K562 (cell line): ENCODE data around the gene ABHD3. TPM values are rescaled to one million over a fixed set of nuclear protein-coding genes. Genes with fewer than 3 reads are reported as not detected.

Experiments
- ATAC-seq: fragments of 200-7000 bp; cut with Tn5 transposase; 3 replicates; pipeline ENCODE4 v1.9.1; 2020; ENCODE audit warnings: moderate library complexity
- Bru-seq: library from RNA; stranded (reverse); fragments of 400-500 nt; gene quantifications from one replicate; lab custom pipeline; 2021; lab: Mats Ljungman, UMichigan
- BruChase-seq, 2 experiments: library from RNA; stranded (reverse); fragments of 400-500 nt; gene quantifications; one replicate each; lab custom pipeline; 2021; lab: Mats Ljungman, UMichigan
- BruUV-seq: library from RNA; stranded (reverse); fragments of 400-500 nt; replicated peaks from 2 replicates; lab custom pipeline; 2021; lab: Mats Ljungman, UMichigan
- CTCF ChIA-PET: fragments of 300-600 bp; formaldehyde crosslinking; extraction: SDS; loops from one replicate; lab custom pipeline; 2021; ENCODE audit warnings: low intra/inter-chr PET ratio; lab: Yijun Ruan, JAX
- POLR2A ChIA-PET: fragments of 300-600, 350-650 bp; sonication (Branson Sonifier 250); formaldehyde crosslinking; extraction: SDS; loops from one replicate; lab custom pipeline; 2021; ENCODE audit warnings: antibody characterized with exemption, inconsistent platforms; lab: Yijun Ruan, JAX
- DNase-seq, 4 experiments: peaks; one replicate each; pipeline versions ENCODE4 v3.0.0 to v3.0.0-alpha.2; 2011 to 2018; ENCODE audit warnings: low spot score in 3 of 4, mixed read lengths in 3 of 4; ENCODE audit errors: extremely low read depth in 1 of 4
- FAIRE-seq: peaks from 2 replicates; lab custom pipeline; 2011; peaks lifted over from hg19 to GRCh38; lab: Jason Lieb, UNC
- H2AFZ ChIP-seq: 2 replicates; pipeline ENCODE4 v1.6.0; 2011; ENCODE audit warnings: low read depth, low read length, control low read depth, inconsistent platforms
- H3K27ac ChIP-seq: fragments of 200-600 bp; 3 replicates; pipeline ENCODE4 v1.8.0; 2011; ENCODE audit warnings: low read depth, mild to moderate bottlenecking, control low read depth, inconsistent platforms, low read length, moderate library complexity, mixed read lengths; ENCODE audit errors: extremely low read depth
- H3K27me3 ChIP-seq, 2 experiments: fragments of 300-600 bp in 1 of 2; 2 replicates in 1 of 2; 3 replicates in 1 of 2; pipeline versions ENCODE4 v1.6.0 to v1.8.0; 2011; ENCODE audit warnings: inconsistent platforms in 2 of 2, low read length in 2 of 2, mild to moderate bottlenecking in 1 of 2, mixed read lengths in 1 of 2, moderate library complexity in 1 of 2; ENCODE audit not compliant: control insufficient read depth in 2 of 2, insufficient read depth in 2 of 2
- H3K36me3 ChIP-seq: fragments of 300-600 bp; 3 replicates; pipeline ENCODE4 v1.8.0; 2011; ENCODE audit warnings: mild to moderate bottlenecking, low read length, inconsistent platforms; ENCODE audit not compliant: control insufficient read depth, insufficient read depth
- H3K4me1 ChIP-seq, 2 experiments: fragments of 200-600 bp in 1 of 2; replicated peaks in 1 of 2; 2 replicates in 1 of 2; 3 replicates in 1 of 2; pipeline versions ENCODE4 v1.5.1 to v1.8.0; 2011; ENCODE audit warnings: inconsistent platforms in 2 of 2, low read length in 2 of 2, mild to moderate bottlenecking in 1 of 2, mixed read lengths in 1 of 2, moderate library complexity in 1 of 2; ENCODE audit not compliant: control insufficient read depth in 2 of 2, insufficient read depth in 2 of 2
- H3K4me2 ChIP-seq: 2 replicates; pipeline ENCODE4 v1.6.1; 2011; ENCODE audit warnings: low read length, control low read depth, inconsistent platforms, mixed read lengths; ENCODE audit not compliant: insufficient read depth
- H3K4me3 ChIP-seq: fragments of 200-600 bp; sonication (generic), shearing (Covaris generic); 2 replicates; pipeline ENCODE4 v1.5.1; 2016; ENCODE audit warnings: control low read depth, inconsistent platforms
- H3K79me2 ChIP-seq: fragments of 200-600 bp; 3 replicates; pipeline ENCODE4 v1.8.0; 2011; ENCODE audit warnings: low read length, inconsistent platforms; ENCODE audit not compliant: control insufficient read depth, insufficient read depth
- H3K9ac ChIP-seq, 2 experiments: 2 replicates each; pipeline versions ENCODE4 v1.6.0 to v1.6.1; 2011; ENCODE audit warnings: low read depth in 2 of 2, low read length in 2 of 2, control low read depth in 1 of 2, inconsistent platforms in 1 of 2, mild to moderate bottlenecking in 1 of 2, mixed read lengths in 1 of 2; ENCODE audit not compliant: insufficient read depth in 1 of 2
- H3K9me1 ChIP-seq: one replicate; pipeline ENCODE4 v1.6.0; 2011; ENCODE audit warnings: inconsistent platforms, mild to moderate bottlenecking, low read length, moderate library complexity; ENCODE audit not compliant: control insufficient read depth, insufficient read depth
- H3K9me3 ChIP-seq: replicated peaks from 2 replicates; pipeline ENCODE4 v1.5.1; 2011; ENCODE audit warnings: low read depth, low read length, inconsistent platforms; ENCODE audit not compliant: control insufficient read depth, insufficient read depth
- H4K20me1 ChIP-seq: replicated peaks from 2 replicates; pipeline ENCODE4 v1.6.1; 2011; ENCODE audit warnings: low read length, inconsistent platforms, mixed read lengths; ENCODE audit not compliant: control insufficient read depth, insufficient read depth
- ARID2 ChIP-seq: fragments of 450-650 bp; IDR thresholded peaks from 2 replicates; pipeline ENCODE4 v1.6.1; 2017; ENCODE audit warnings: antibody characterized with exemption, mild to moderate bottlenecking
- CBX1 ChIP-seq: sonication (generic); IDR thresholded peaks from 2 replicates; pipeline ENCODE4 v1.6.1; 2016; ENCODE audit warnings: antibody characterized with exemption, low read depth, mild to moderate bottlenecking
- CEBPZ ChIP-seq: fragments of 150-350 bp; IDR thresholded peaks from 2 replicates; pipeline ENCODE4 v1.6.1; 2014; ENCODE audit warnings: low read depth, mild to moderate bottlenecking, low read length, borderline replicate concordance
- E2F3 ChIP-seq: fragments of 250-450 bp; sonication (Bioruptor Pico); IDR thresholded peaks from 2 replicates; pipeline ENCODE4 v1.4.0; 2020; ENCODE audit warnings: mild to moderate bottlenecking
- GABPA ChIP-seq: fragments of 200-800 bp; sonication (Bioruptor generic); conservative IDR thresholded peaks from 2 replicates; pipeline ENCODE4 v1.6.1; 2016; ENCODE audit warnings: low read depth, missing genetic modification characterization, missing compliant biosample characterization
- HBP1 ChIP-seq: fragments of 450-650 bp; formaldehyde crosslinking; IDR thresholded peaks from 2 replicates; pipeline ENCODE4 v1.4.0; 2022; ENCODE audit warnings: missing genetic modification characterization
- IRF1 ChIP-seq: sonication (generic); formaldehyde crosslinking; IDR thresholded peaks from 2 replicates; pipeline ENCODE4 v1.8.0; 2022; ENCODE audit warnings: missing genetic modification reagents, mild to moderate bottlenecking, borderline replicate concordance
- PTRF ChIP-seq: fragments of 450-650 bp; IDR thresholded peaks from 2 replicates; pipeline ENCODE4 v1.6.1; 2016; ENCODE audit warnings: mild to moderate bottlenecking, missing genetic modification characterization, missing compliant biosample characterization
- RUNX1 ChIP-seq: sonication (generic); IDR thresholded peaks from 2 replicates; pipeline ENCODE4 v1.6.1; 2016; ENCODE audit warnings: antibody characterized with exemption, low read depth
- TAF7 ChIP-seq: fragments of 450-650 bp; IDR thresholded peaks from 2 replicates; pipeline ENCODE4 v1.6.1; 2016; ENCODE audit warnings: missing genetic modification characterization, missing compliant biosample characterization
- WGBS: fragments of 100-300 bp; shearing (Covaris generic); methylation state at CpG from one replicate; pipeline ENCODE4 v1.1.6; 2016; ENCODE audit warnings: low coverage, mixed read lengths; ENCODE audit not compliant: insufficient coverage; ENCODE audit errors: missing lambda C conversion rate; 5-methylcytosine and 5-hydroxymethylcytosine counted together
- in situ Hi-C: fragments of 300-500 bp; cut with MboI; formaldehyde crosslinking; loops from 4 replicates; pipeline ENCODE4 v1.15.0; 2018; ENCODE audit warnings: inconsistent platforms, mixed read lengths
- intact Hi-C: fragments of 100-400 bp; cut with micrococcal nuclease; formaldehyde crosslinking; loops from 2 replicates; pipeline ENCODE4 v1.14.2; 2022
- long read RNA-seq, 3 experiments: library from polyadenylated mRNA in 2 of 3; library from RNA in 1 of 3; unstranded in 2 of 3; stranded (forward) in 1 of 3; transcript quantifications; one replicate each; pipeline ENCODE4 v2.0.0, GENCODE V29; 2019 to 2022
- polyA minus RNA-seq, 3 experiments: library from RNA; depleted of rRNA, polyadenylated mRNA; stranded (reverse); fragments of >200 nt; gene quantifications; 2 replicates each; pipeline ENCODE4 v1.2.3, GENCODE V29; 2011
- polyA plus RNA-seq, 8 experiments: library from polyadenylated mRNA; depleted of rRNA in 4 of 8; stranded (reverse) in 5 of 8; unstranded in 3 of 8; fragments of >200 nt; fragmentation: Nextera tagmentation in 2 of 8; fragmentation: Illumina TruSeq in 1 of 8; extraction: Ambion mirVana in 2 of 8; extraction: Trizol in 1 of 8; gene quantifications; 2 replicates each; pipeline versions ENCODE4 v1.2.1 to v1.2.3, GENCODE V29; 2011 to 2014; ENCODE audit warnings: inconsistent platforms in 1 of 8, missing spikeins in 1 of 8
- total RNA-seq, 7 experiments: library from RNA; depleted of rRNA in 6 of 7; stranded (reverse); fragments of >200 nt in 6 of 7; fragmentation: Illumina TruSeq in 2 of 7; extraction: Trizol in 2 of 7; gene quantifications; 2 replicates each; pipeline versions ENCODE4 v1.2.1 to v1.2.3, GENCODE V29; 2011 to 2021; ENCODE audit warnings: low replicate concordance in 1 of 7

Gene ABHD3
- total RNA-seq (2011; cell fraction: chromatin; rRNA removed; ENCODE audit: low replicate concordance), result 70.5 and 110 TPM in 2 replicates
- 48.2 and 53.4 TPM in 2 replicates for total RNA-seq (2011; cell fraction: nucleolus; rRNA removed)
- 85.0 and 108 TPM in 2 replicates for total RNA-seq (2011; cell fraction: nucleoplasm; rRNA removed)
- total RNA-seq (2014; rRNA removed), result 14.8 and 17.7 TPM in 2 replicates
- 25.2 and 27.9 TPM in 2 replicates for total RNA-seq (2014; rRNA removed; fragmentation: Illumina TruSeq; extraction: Trizol)
- total RNA-seq (2015; rRNA removed; fragmentation: Illumina TruSeq; extraction: Trizol), result 23.1 and 24.6 TPM in 2 replicates
- total RNA-seq (2021), result 19.4 and 20.7 TPM in 2 replicates
- 35.2 and 38.8 TPM in 2 replicates for polyA plus RNA-seq (2011; rRNA removed)
- 9.2 and 15.7 TPM in 2 replicates for polyA plus RNA-seq (2011; cell fraction: cytosol; rRNA removed)
- polyA plus RNA-seq (2011; cell fraction: nucleus; rRNA removed), result 71.2 and 105 TPM in 2 replicates
- polyA plus RNA-seq (2012), result 19.2 and 35.7 TPM in 2 replicates
- polyA plus RNA-seq (2014; fragmentation: Illumina TruSeq; extraction: Trizol), result 14.4 and 18.1 TPM in 2 replicates
- polyA plus RNA-seq (2014; fragmentation: Nextera tagmentation; extraction: Ambion mirVana), result 1 to 10 TPM; 6.3 to 8.1 TPM
- polyA plus RNA-seq (2014; rRNA removed), result 28.0 and 31.4 TPM in 2 replicates
- 20.7 and 23.9 TPM in 2 replicates for polyA minus RNA-seq (2011; rRNA and poly(A)+ RNA removed)
- 6.7 and 13.5 TPM in 2 replicates for polyA minus RNA-seq (2011; cell fraction: cytosol; rRNA and poly(A)+ RNA removed)
- polyA minus RNA-seq (2011; cell fraction: nucleus; rRNA and poly(A)+ RNA removed), result 36.8 and 48.9 TPM in 2 replicates
- percentile 76 among the genes with signal in this experiment for Bru-seq, nascent RNA
- BruChase-seq, experiment 1, labeled RNA remaining after a 2-hour chase, result percentile 83 among the genes with signal in this experiment
- BruChase-seq, experiment 2, labeled RNA remaining after a 6-hour chase, result percentile 82 among the genes with signal in this experiment
- long read RNA-seq, experiment 1, transcript ABHD3-201 (9 exons, 2,064 nt), result major isoform, 55 of 78 reads
- long read RNA-seq, experiment 1, partial matches to known transcripts, result 8 of 78 reads
- long read RNA-seq, experiment 1, other reads (novel, unspliced or antisense), result 12 of 78 reads
- long read RNA-seq, experiment 2, partial matches to known transcripts, result 4 of 9 reads
- long read RNA-seq, experiment 2, other reads (novel, unspliced or antisense), result 2 of 9 reads
- long read RNA-seq, experiment 3, transcript ABHD3-201 (9 exons, 2,064 nt), result major isoform, 13 of 18 reads
- long read RNA-seq, experiment 3, partial matches to known transcripts, result 2 of 18 reads
- long read RNA-seq, experiment 3, other reads (novel, unspliced or antisense), result 3 of 18 reads

GRCh38 chr18:21704603-21705364 is at the start of gene ABHD3:
ABHD3 (minus strand) TSS chr18:21704774; CDS start chr18:21704665, 109 bp downstream.
- H3K9me1 ChIP-seq, result no peaks in the 10 kb centered on the region
- H3K27me3 ChIP-seq, result no peaks in the 10 kb centered on the region
- no peaks in the 10 kb centered on the region for H4K20me1 ChIP-seq
- peaks cover 8% of the 10 kb centered on the region for H3K9me3 ChIP-seq
- peaks cover 6 to 21% of the 10 kb centered on the region in 2 experiments for H3K4me1 ChIP-seq
- peaks cover 23% of the 10 kb centered on the region for H3K79me2 ChIP-seq
- intact Hi-C loops (loop anchor here (1.0 to 10.0 kb wide), 3 partner anchors 36 to 92 kb away; partner anchors contain the start of genes MIB1 and SNRPD1), in situ Hi-C loops (no loop called here)
- peak within 1 kb of the TSS; percentile 98 for H2AFZ ChIP-seq
- TSS peak; percentile 79 for BruUV-seq
- POLR2A ChIA-PET, result interaction anchor here (0.6 to 1.5 kb wide), 8 partner anchors 9 to 259 kb away, joined by 3 to 6 read pairs (median 4); partner anchors contain the start of gene MIB1
- CTCF ChIA-PET, result no interaction called here
- peak; percentile 99 for ATAC-seq
- peak within 1 kb of the TSS; percentile 89 for H3K27ac ChIP-seq
- DNase-seq, result peak; percentile 87 to 95 (median 90)
- peaks cover 20% of the 10 kb centered on the region; the same call in 2 of the 3 replicates for H3K36me3 ChIP-seq
- WGBS, result 7% methylated on average over 46 of the region's 60 CpGs
- H3K4me3 ChIP-seq, result peak within 1 kb of the TSS; percentile 98
- peak; percentile 80 for FAIRE-seq
- H3K9ac ChIP-seq, result peak within 1 kb of the TSS; percentile 79 to 91
- peak within 1 kb of the TSS; percentile 93 for H3K4me2 ChIP-seq
- TF ChIP-seq E2F3 (CRISPR knock-in tag) (no peak), HBP1 (no peak), RUNX1 (no peak), CEBPZ (no peak), PTRF (tag) (no peak), IRF1 (CRISPR knock-in tag) (no peak), ARID2 (no peak), TAF7 (tag) (no peak), GABPA (tag) (peak; percentile 45), CBX1 (no peak)
